ENCODE measurements around the gene RAB40C.

Gene RAB40C

GRCh38 chr16:629185-629832 is 39.4 kb downstream of the RAB40C start:
- H3K4me3 ChIP-seq (ENCODE audit: control insufficient read depth in 1 of 7, extremely low read depth in 1 of 7, insufficient read depth in 4 of 7, low read depth in 2 of 7, low read length in 6 of 7): no peak overlapping the region
- H3K27ac ChIP-seq (ENCODE audit: insufficient read depth in 1 of 2, low read depth in 1 of 2, low read length in 2 of 2, poor library complexity in 1 of 2, severe bottlenecking in 2 of 2): no peak overlapping the region
- peaks cover 0 to 8% (median 7%) of the 10 kb centered on the region in 4 experiments for H3K4me1 ChIP-seq (ENCODE audit: control extremely low read depth in 1 of 4, control insufficient read depth in 4 of 4, insufficient read depth in 4 of 4, low read length in 3 of 4)
- H3K36me3 ChIP-seq (ENCODE audit: control insufficient read depth in 4 of 4, insufficient read depth in 4 of 4, low read length in 3 of 4): peaks cover 3 to 60% (median 28%) of the 10 kb centered on the region in 4 experiments
- no peaks in the 10 kb centered on the region for H3K9me3 ChIP-seq (ENCODE audit: control extremely low read depth in 1 of 5, control insufficient read depth in 4 of 5, insufficient read depth in 2 of 5, low read depth in 1 of 5, low read length in 4 of 5)
- DNase-seq: no peak
- ChIA-PET POLR2A (no interaction called here), CTCF (no interaction called here)
- peaks cover 0 to 7% (median 0%) of the 10 kb centered on the region in 5 experiments for H3K27me3 ChIP-seq (replicated peaks in 2 of 5; ENCODE audit: control insufficient read depth in 4 of 5, insufficient read depth in 5 of 5, low read length in 4 of 5)
- 96% methylated on average over 27 of the region's 29 CpGs for WGBS (ENCODE audit: insufficient coverage)

- Histone ChIP-seq H3K36me3 (ENCODE audit: control insufficient read depth in 4 of 4, insufficient read depth in 4 of 4, low read length in 3 of 4) (peaks cover 3 to 63% (median 31%) of the 10 kb centered on the region in 4 experiments), H3K27me3 (replicated peaks in 2 of 5; ENCODE audit: control insufficient read depth in 4 of 5, insufficient read depth in 5 of 5, low read length in 4 of 5) (peaks cover 0 to 7% (median 0%) of the 10 kb centered on the region in 5 experiments), H3K9me3 (ENCODE audit: control extremely low read depth in 1 of 5, control insufficient read depth in 4 of 5, insufficient read depth in 2 of 5, low read depth in 1 of 5, low read length in 4 of 5) (no peaks in the 10 kb centered on the region), H3K27ac (ENCODE audit: insufficient read depth in 1 of 2, low read depth in 1 of 2, low read length in 2 of 2, poor library complexity in 1 of 2, severe bottlenecking in 2 of 2) (no peak overlapping the region), H3K4me3 (ENCODE audit: control insufficient read depth in 1 of 7, extremely low read depth in 1 of 7, insufficient read depth in 4 of 7, low read depth in 2 of 7, low read length in 6 of 7) (no peak overlapping the region), H3K4me1 (ENCODE audit: control extremely low read depth in 1 of 4, control insufficient read depth in 4 of 4, insufficient read depth in 4 of 4, low read length in 3 of 4) (peaks cover 0 to 9% (median 7%) of the 10 kb centered on the region in 4 experiments)
- POLR2A ChIA-PET: no interaction called here
- DNase-seq: no peak
- WGBS (ENCODE audit: insufficient coverage): 80% methylated on average over 9 of the region's 11 CpGs
- CTCF ChIA-PET: no interaction called here
These were observed 40.0 kb downstream of the RAB40C start for GRCh38 chr16:629833-630248.

- H3K9me3 ChIP-seq (ENCODE audit: control extremely low read depth in 1 of 5, control insufficient read depth in 4 of 5, insufficient read depth in 2 of 5, low read depth in 1 of 5, low read length in 4 of 5): no peaks in the 10 kb centered on the region
- peaks cover 1 to 58% (median 31%) of the 10 kb centered on the region in 4 experiments for H3K36me3 ChIP-seq (ENCODE audit: control insufficient read depth in 4 of 4, insufficient read depth in 4 of 4, low read length in 3 of 4)
- WGBS (ENCODE audit: insufficient coverage): 50% methylated on average over 24 of the region's 29 CpGs
- CTCF ChIA-PET: no interaction called here
- H3K4me3 ChIP-seq (ENCODE audit: control insufficient read depth in 1 of 7, extremely low read depth in 1 of 7, insufficient read depth in 4 of 7, low read depth in 2 of 7, low read length in 6 of 7): no peak overlapping the region
- H3K27me3 ChIP-seq (replicated peaks in 2 of 5; ENCODE audit: control insufficient read depth in 4 of 5, insufficient read depth in 5 of 5, low read length in 4 of 5): peaks cover 0 to 7% (median 0%) of the 10 kb centered on the region in 5 experiments
- H3K27ac ChIP-seq (ENCODE audit: insufficient read depth in 1 of 2, low read depth in 1 of 2, low read length in 2 of 2, poor library complexity in 1 of 2, severe bottlenecking in 2 of 2): no peak overlapping the region
- no peak for DNase-seq
- POLR2A ChIA-PET: no interaction called here
- peaks cover 0 to 14% (median 12%) of the 10 kb centered on the region in 4 experiments for H3K4me1 ChIP-seq (ENCODE audit: control extremely low read depth in 1 of 4, control insufficient read depth in 4 of 4, insufficient read depth in 4 of 4, low read length in 3 of 4)
These were observed 40.5 kb downstream of the RAB40C start for GRCh38 chr16:630249-630814.

GRCh38 chr16:630815-631405 is 41.0 kb downstream of the RAB40C start, which contains the start of gene WFIKKN1:
TSS of gene WFIKKN1 (plus strand) at chr16:630985. CDS start at chr16:631254, 269 bp downstream.
- H3K27me3 ChIP-seq (replicated peaks in 2 of 5; ENCODE audit: control insufficient read depth in 4 of 5, insufficient read depth in 5 of 5, low read length in 4 of 5): peaks cover 0 to 7% (median 0%) of the 10 kb centered on the region in 5 experiments
- H3K27ac ChIP-seq (ENCODE audit: insufficient read depth in 1 of 2, low read depth in 1 of 2, low read length in 2 of 2, poor library complexity in 1 of 2, severe bottlenecking in 2 of 2): no peak within 1 kb of the TSS
- ChIA-PET CTCF (no interaction called here), POLR2A (interaction anchor here (0.6 kb wide), 1 partner anchor 10 kb away, joined by 4 read pairs; no protein-coding TSS in a partner anchor)
- no peaks in the 10 kb centered on the region for H3K9me3 ChIP-seq (ENCODE audit: control extremely low read depth in 1 of 5, control insufficient read depth in 4 of 5, insufficient read depth in 2 of 5, low read depth in 1 of 5, low read length in 4 of 5)
- peak in 2 of 3 donors; percentile 22 to 30 for DNase-seq
- H3K4me3 ChIP-seq (ENCODE audit: control insufficient read depth in 1 of 7, extremely low read depth in 1 of 7, insufficient read depth in 4 of 7, low read depth in 2 of 7, low read length in 6 of 7): peak within 1 kb of the TSS in 1 of 7 experiments; percentile 16
- peaks cover 0 to 18% (median 18%) of the 10 kb centered on the region in 4 experiments for H3K4me1 ChIP-seq (ENCODE audit: control extremely low read depth in 1 of 4, control insufficient read depth in 4 of 4, insufficient read depth in 4 of 4, low read length in 3 of 4)
- WGBS (ENCODE audit: insufficient coverage): 5% methylated on average over 18 of the region's 23 CpGs
- peaks cover 0 to 52% (median 29%) of the 10 kb centered on the region in 4 experiments for H3K36me3 ChIP-seq (ENCODE audit: control insufficient read depth in 4 of 4, insufficient read depth in 4 of 4, low read length in 3 of 4)

GRCh38 chr16:631808-632358 is 42.0 kb downstream of the RAB40C start:
- peaks cover 0 to 7% (median 0%) of the 10 kb centered on the region in 5 experiments for H3K27me3 ChIP-seq (replicated peaks in 2 of 5; ENCODE audit: control insufficient read depth in 4 of 5, insufficient read depth in 5 of 5, low read length in 4 of 5)
- no peaks in the 10 kb centered on the region for H3K9me3 ChIP-seq (ENCODE audit: control extremely low read depth in 1 of 5, control insufficient read depth in 4 of 5, insufficient read depth in 2 of 5, low read depth in 1 of 5, low read length in 4 of 5)
- no peak overlapping the region for H3K4me3 ChIP-seq (ENCODE audit: control insufficient read depth in 1 of 7, extremely low read depth in 1 of 7, insufficient read depth in 4 of 7, low read depth in 2 of 7, low read length in 6 of 7)
- CTCF ChIA-PET: no interaction called here
- WGBS (ENCODE audit: insufficient coverage): 76% methylated on average over 8 of the region's 9 CpGs
- H3K36me3 ChIP-seq (ENCODE audit: control insufficient read depth in 4 of 4, insufficient read depth in 4 of 4, low read length in 3 of 4): peaks cover 0 to 45% (median 25%) of the 10 kb centered on the region in 4 experiments
- no peak overlapping the region for H3K27ac ChIP-seq (ENCODE audit: insufficient read depth in 1 of 2, low read depth in 1 of 2, low read length in 2 of 2, poor library complexity in 1 of 2, severe bottlenecking in 2 of 2)
- peaks cover 0 to 23% (median 21%) of the 10 kb centered on the region in 4 experiments for H3K4me1 ChIP-seq (ENCODE audit: control extremely low read depth in 1 of 4, control insufficient read depth in 4 of 4, insufficient read depth in 4 of 4, low read length in 3 of 4)
- DNase-seq: no peak
- POLR2A ChIA-PET: no interaction called here

- POLR2A ChIA-PET: no interaction called here
- no peaks in the 10 kb centered on the region for H3K9me3 ChIP-seq (ENCODE audit: control extremely low read depth in 1 of 5, control insufficient read depth in 4 of 5, insufficient read depth in 2 of 5, low read depth in 1 of 5, low read length in 4 of 5)
- H3K4me3 ChIP-seq (ENCODE audit: control insufficient read depth in 1 of 7, extremely low read depth in 1 of 7, insufficient read depth in 4 of 7, low read depth in 2 of 7, low read length in 6 of 7): no peak overlapping the region
- 96% methylated on average over 38 of the region's 67 CpGs for WGBS (ENCODE audit: insufficient coverage)
- peaks cover 0 to 28% (median 27%) of the 10 kb centered on the region in 4 experiments for H3K4me1 ChIP-seq (ENCODE audit: control extremely low read depth in 1 of 4, control insufficient read depth in 4 of 4, insufficient read depth in 4 of 4, low read length in 3 of 4)
- CTCF ChIA-PET: interaction anchor here (1.4 kb wide), 1 partner anchor 27 kb away, joined by 3 read pairs; no protein-coding TSS in a partner anchor
- H3K27me3 ChIP-seq (replicated peaks in 2 of 5; ENCODE audit: control insufficient read depth in 4 of 5, insufficient read depth in 5 of 5, low read length in 4 of 5): peaks cover 0 to 7% (median 0%) of the 10 kb centered on the region in 5 experiments
- peaks cover 0 to 37% (median 20%) of the 10 kb centered on the region in 4 experiments for H3K36me3 ChIP-seq (ENCODE audit: control insufficient read depth in 4 of 4, insufficient read depth in 4 of 4, low read length in 3 of 4)
- no peak for DNase-seq
- no peak overlapping the region for H3K27ac ChIP-seq (ENCODE audit: insufficient read depth in 1 of 2, low read depth in 1 of 2, low read length in 2 of 2, poor library complexity in 1 of 2, severe bottlenecking in 2 of 2)
These were observed 42.8 kb downstream of the RAB40C start for GRCh38 chr16:632486-633335.

Measured in common myeloid progenitor, CD34-positive (primary cell).